Breast epithelium (tissue), 3 donors: Measurements from ENCODE around the gene BEND3.

Experiments used
- POLR2A ChIP-seq: fragments of 450-650 bp; IDR thresholded peaks from one replicate; pipeline ENCODE4 v1.6.1; 2016; ENCODE audit warnings: antibody characterized with exemption, mild to moderate bottlenecking, moderate library complexity
- TF ChIP-seq, protein P1 (sequence below), 3 donors: fragments of 450-650 bp; IDR thresholded peaks; one replicate each; pipeline ENCODE4 v1.5.1; 2016 to 2017; ENCODE audit warnings: antibody characterized with exemption in 3 of 3, mild to moderate bottlenecking in 3 of 3, moderate library complexity in 3 of 3

DNA sequence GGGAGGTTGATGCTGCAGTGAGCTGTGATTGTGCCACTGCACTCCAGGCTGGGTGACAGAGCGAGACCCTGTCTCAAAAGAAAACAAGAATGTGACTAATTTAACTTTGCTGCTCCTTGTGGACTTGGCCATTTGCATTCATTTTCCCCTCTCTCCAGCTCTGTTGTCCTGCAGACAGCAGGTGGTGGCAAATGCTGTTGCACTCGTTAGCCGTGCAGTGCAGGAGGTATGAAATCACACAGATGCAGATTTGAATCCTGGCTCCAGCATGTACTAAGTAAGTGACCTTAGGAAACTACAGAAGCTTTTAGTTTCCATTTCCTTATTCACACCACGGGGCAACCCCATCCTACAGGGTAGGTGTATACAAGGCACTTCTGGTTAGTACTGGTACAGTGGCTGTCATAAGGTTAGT lies 9.6 kb upstream of the BEND3 start:
- TF ChIP-seq POLR2A, result no peak
- TF ChIP-seq, protein P1, sequence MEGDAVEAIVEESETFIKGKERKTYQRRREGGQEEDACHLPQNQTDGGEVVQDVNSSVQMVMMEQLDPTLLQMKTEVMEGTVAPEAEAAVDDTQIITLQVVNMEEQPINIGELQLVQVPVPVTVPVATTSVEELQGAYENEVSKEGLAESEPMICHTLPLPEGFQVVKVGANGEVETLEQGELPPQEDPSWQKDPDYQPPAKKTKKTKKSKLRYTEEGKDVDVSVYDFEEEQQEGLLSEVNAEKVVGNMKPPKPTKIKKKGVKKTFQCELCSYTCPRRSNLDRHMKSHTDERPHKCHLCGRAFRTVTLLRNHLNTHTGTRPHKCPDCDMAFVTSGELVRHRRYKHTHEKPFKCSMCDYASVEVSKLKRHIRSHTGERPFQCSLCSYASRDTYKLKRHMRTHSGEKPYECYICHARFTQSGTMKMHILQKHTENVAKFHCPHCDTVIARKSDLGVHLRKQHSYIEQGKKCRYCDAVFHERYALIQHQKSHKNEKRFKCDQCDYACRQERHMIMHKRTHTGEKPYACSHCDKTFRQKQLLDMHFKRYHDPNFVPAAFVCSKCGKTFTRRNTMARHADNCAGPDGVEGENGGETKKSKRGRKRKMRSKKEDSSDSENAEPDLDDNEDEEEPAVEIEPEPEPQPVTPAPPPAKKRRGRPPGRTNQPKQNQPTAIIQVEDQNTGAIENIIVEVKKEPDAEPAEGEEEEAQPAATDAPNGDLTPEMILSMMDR (IDR thresholded peaks at IDR 0.05), result no peak
